ENCODE data around the gene RNASE7.

RNASE7 gene

DNA sequence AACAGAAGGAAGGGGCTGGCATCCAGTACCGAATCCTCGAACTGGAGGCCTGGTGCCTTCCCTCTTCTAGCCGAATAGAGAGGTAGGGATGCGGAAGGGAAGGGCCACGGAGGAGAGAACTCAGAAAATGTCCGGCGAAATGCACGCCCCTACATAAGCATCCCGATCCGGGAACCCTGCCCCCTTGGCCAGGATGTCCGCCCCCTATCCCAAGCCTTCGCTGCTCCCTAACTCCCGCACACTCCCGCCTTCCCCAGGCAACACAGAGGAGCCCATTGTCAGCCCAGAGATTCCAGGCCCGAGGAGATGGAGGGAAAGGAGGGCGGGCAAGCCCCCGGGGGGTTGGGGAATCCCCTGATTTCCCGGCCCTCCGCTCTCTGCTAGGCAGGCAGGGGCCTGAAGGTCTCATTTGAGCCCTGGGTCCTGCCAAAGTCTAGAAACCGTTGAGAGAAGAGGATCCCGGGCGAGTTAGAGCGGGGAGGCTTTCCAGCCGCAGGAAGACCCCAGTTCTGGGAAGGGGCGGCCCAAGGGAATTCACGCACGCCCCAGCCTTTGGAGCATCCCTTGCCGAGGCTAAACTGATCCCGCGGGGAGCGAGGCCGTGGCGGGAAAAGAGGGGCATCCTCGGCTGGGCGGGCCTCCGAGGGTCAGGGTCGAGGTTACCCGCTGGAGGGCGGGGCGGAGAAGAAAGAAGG, 27.4 kb downstream of the RNASE7 start:
- in situ Hi-C loops (cut with HindIII; ENCODE audit: low pct_unique_long_range_greater_than_20kb, low sequenced_read_pairs) = no loop called here
- DNase-seq (ENCODE audit: low read depth in 1 of 2, low spot score in 1 of 2) = no peak
- TF ChIP-seq JUND (IDR thresholded peaks at IDR 0.05; ENCODE audit: low read depth) = no peak

GRCh38 chr14:21070083-21070609, 28.0 kb downstream of the RNASE7 start, which contains the start of gene ARHGEF40:
ARHGEF40 (plus strand) TSS chr14:21070304; CDS start chr14:21070397, 93 bp downstream.
- no peak for TF ChIP-seq JUND (IDR thresholded peaks at IDR 0.05; ENCODE audit: low read depth)
- peak; percentile 57 for DNase-seq (ENCODE audit: low read depth in 1 of 2, low spot score in 1 of 2)
- in situ Hi-C loops (cut with HindIII; ENCODE audit: low pct_unique_long_range_greater_than_20kb, low sequenced_read_pairs) = no loop called here

GRCh38 chr14:21070610-21071224, 28.6 kb downstream of the RNASE7 start:
- DNase-seq (ENCODE audit: low read depth in 1 of 2, low spot score in 1 of 2) = no peak
- TF ChIP-seq JUND (IDR thresholded peaks at IDR 0.05; ENCODE audit: low read depth) = no peak
- in situ Hi-C loops (cut with HindIII; ENCODE audit: low pct_unique_long_range_greater_than_20kb, low sequenced_read_pairs) = no loop called here

GRCh38 chr14:21071225-21072030, 29.3 kb downstream of the RNASE7 start:
- DNase-seq (ENCODE audit: low read depth in 1 of 2, low spot score in 1 of 2) = no peak
- in situ Hi-C loops (cut with HindIII; ENCODE audit: low pct_unique_long_range_greater_than_20kb, low sequenced_read_pairs) = no loop called here
- no peak for TF ChIP-seq JUND (IDR thresholded peaks at IDR 0.05; ENCODE audit: low read depth)

DNA sequence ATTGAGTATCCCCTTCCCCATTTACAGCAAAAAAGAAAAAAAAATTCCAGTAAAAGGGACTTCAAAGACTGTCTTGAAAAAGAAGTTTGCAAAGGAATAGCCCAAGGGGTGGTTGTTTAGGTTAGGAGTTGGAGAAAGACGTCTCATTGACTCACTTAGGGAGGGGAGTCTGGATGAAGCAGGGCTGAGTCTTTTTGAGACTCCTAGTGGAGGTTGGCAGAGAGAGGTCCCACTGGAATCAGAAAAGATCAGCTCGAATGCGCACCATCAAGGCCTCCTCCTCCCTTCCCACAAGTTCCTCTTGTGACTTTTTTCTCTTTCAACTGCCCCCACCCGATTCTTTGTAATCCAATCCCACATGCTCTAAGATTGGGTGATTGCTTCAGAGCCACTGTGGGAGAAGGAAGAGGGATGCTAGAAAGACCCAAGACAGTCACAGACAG, 29.9 kb downstream of the RNASE7 start:
- no peak for DNase-seq (ENCODE audit: low read depth in 1 of 2, low spot score in 1 of 2)
- no peak for TF ChIP-seq JUND (IDR thresholded peaks at IDR 0.05; ENCODE audit: low read depth)
- in situ Hi-C loops (cut with HindIII; ENCODE audit: low pct_unique_long_range_greater_than_20kb, low sequenced_read_pairs) = no loop called here

GRCh38 chr14:21072781-21073339, 30.7 kb downstream of the RNASE7 start:
- in situ Hi-C loops (cut with HindIII; ENCODE audit: low pct_unique_long_range_greater_than_20kb, low sequenced_read_pairs) = no loop called here
- no peak for DNase-seq (ENCODE audit: low read depth in 1 of 2, low spot score in 1 of 2)

GRCh38 chr14:21073921-21074320, 31.8 kb downstream of the RNASE7 start:
- no peak for DNase-seq (ENCODE audit: low read depth in 1 of 2, low spot score in 1 of 2)
- TF ChIP-seq JUND (IDR thresholded peaks at IDR 0.05; ENCODE audit: low read depth) = no peak
- in situ Hi-C loops (cut with HindIII; ENCODE audit: low pct_unique_long_range_greater_than_20kb, low sequenced_read_pairs) = no loop called here

More at GRCh38 chr14:21072781-21073339, 30.7 kb downstream of the RNASE7 start:
- TF ChIP-seq JUND (IDR thresholded peaks at IDR 0.05; ENCODE audit: low read depth) = no peak

DNA sequence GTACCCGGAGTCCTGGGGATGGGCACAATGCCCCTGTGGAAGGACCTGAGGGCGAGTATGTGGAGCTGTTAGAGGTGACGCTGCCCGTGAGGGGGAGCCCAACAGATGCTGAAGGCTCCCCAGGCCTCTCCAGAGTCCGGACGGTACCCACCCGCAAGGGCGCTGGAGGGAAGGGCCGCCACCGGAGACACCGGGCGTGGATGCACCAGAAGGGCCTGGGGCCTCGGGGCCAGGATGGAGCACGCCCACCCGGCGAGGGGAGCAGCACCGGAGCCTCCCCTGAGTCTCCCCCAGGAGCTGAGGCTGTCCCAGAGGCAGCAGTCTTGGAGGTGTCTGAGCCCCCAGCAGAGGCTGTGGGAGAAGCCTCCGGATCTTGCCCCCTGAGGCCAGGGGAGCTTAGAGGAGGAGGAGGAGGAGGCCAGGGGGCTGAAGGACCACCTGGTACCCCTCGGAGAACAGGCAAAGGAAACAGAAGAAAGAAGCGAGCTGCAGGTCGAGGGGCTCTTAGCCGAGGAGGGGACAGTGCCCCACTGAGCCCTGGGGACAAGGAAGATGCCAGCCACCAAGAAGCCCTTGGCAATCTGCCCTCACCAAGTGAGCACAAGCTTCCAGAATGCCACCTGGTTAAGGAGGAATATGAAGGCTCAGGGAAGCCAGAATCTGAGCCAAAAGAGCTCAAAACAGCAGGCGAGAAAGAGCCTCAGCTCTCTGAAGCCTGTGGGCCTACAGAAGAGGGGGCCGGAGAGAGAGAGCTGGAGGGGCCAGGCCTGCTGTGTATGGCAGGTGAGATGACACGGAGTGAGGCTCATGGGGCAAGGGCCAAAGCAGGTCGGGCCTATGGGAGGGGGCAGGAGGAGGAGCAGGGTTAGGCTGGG, 32.5 kb downstream of the RNASE7 start:
- TF ChIP-seq JUND (IDR thresholded peaks at IDR 0.05; ENCODE audit: low read depth) = no peak
- DNase-seq (ENCODE audit: low read depth in 1 of 2, low spot score in 1 of 2) = no peak
- in situ Hi-C loops (cut with HindIII; ENCODE audit: low pct_unique_long_range_greater_than_20kb, low sequenced_read_pairs) = no loop called here

DNA sequence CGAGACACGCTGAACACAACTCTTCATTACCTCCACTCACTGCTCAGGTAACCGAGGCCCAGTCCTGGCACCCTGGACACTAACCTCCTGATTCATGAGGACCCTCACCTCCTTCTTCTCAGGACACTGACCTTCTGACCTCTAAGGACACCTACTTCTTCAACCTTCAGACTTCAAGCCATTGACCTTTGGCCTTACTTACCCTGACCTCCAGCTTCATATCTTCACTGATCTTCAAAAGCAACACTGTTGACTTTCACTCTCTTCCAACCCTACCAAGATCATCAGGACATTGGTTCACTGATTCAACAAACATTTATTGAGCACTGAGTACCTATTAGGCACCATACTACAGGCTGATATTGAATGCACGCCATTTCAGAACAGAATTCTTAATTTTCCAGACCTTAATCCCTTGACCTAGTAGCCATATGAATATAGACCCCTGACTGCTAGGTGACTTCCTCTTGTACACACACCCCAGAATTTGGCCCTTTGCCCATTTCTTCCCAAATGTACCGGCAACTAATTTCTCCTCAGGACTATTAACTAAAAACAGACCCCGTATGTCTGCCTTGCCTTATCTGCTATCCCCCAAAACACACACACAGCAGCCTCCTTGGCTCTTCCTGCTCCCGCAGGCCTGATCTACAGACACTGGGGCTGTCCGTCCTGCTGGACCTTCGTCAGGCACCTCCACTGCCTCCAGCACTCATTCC, 33.7 kb downstream of the RNASE7 start:
- in situ Hi-C loops (cut with HindIII; ENCODE audit: low pct_unique_long_range_greater_than_20kb, low sequenced_read_pairs) = no loop called here
- no peak for TF ChIP-seq JUND (IDR thresholded peaks at IDR 0.05; ENCODE audit: low read depth)
- no peak for DNase-seq (ENCODE audit: low read depth in 1 of 2, low spot score in 1 of 2)

DNA sequence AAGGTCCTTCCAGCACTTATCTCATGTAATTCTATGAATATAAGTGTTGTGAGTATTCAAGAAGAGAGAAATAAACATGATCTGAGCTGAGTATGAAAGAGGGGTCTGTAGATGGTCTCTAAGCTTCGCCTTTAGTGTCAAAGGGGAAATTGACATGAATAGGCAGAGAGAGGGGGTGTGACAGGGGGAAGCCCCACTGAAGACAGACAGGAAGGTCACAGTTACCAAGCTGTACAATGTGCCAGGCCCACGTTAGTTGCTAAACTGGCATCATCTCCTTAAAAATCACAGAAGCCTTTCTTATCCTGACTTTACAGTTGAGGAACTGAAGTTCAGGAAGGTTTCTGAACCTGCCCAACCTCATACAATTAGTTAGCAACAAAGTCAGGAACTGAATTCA, 35.5 kb downstream of the RNASE7 start:
- no peak for TF ChIP-seq JUND (IDR thresholded peaks at IDR 0.05; ENCODE audit: low read depth)
- in situ Hi-C loops (cut with HindIII; ENCODE audit: low pct_unique_long_range_greater_than_20kb, low sequenced_read_pairs) = no loop called here
- no peak for DNase-seq (ENCODE audit: low read depth in 1 of 2, low spot score in 1 of 2)

- TF ChIP-seq JUND (IDR thresholded peaks at IDR 0.05; ENCODE audit: low read depth) = no peak
- in situ Hi-C loops (cut with HindIII; ENCODE audit: low pct_unique_long_range_greater_than_20kb, low sequenced_read_pairs) = no loop called here
Measured at GRCh38 chr14:21078287-21078686, 36.1 kb downstream of the RNASE7 start.

More at GRCh38 chr14:21078287-21078686, 36.1 kb downstream of the RNASE7 start:
- DNase-seq (ENCODE audit: low read depth in 1 of 2, low spot score in 1 of 2) = no peak

Measured in T47D (cell line).